Natural killer cell (primary cell): Measurements from ENCODE around the gene HNRNPD. TPM values are rescaled to one million over a fixed set of nuclear protein-coding genes. Genes with fewer than 3 reads are reported as not detected.
"Not testable (repeated sequence)": the region's sequence is repeated elsewhere in the genome, so short reads cannot be mapped to it uniquely, and the experiment has no call there.

Experiments
- ATAC-seq, 3 donors: fragments of 150-1000 bp in 2 of 3; fragments of 200-7000 bp in 1 of 3; cut with Tn5 transposase; 1 replicate in 1 of 3; 2 replicates in 2 of 3; pipeline ENCODE4 v1.10.0; 2021; ENCODE audit warnings: mild to moderate bottlenecking in 2 of 3, moderate library complexity in 2 of 3
- DNase-seq, 2 donors: peaks; one replicate each; pipeline versions ENCODE4 v3.0.0 to v3.0.0-alpha.2; 2013 to 2021; ENCODE audit warnings: mixed read lengths in 1 of 2
- H3K27ac ChIP-seq: one replicate; pipeline ENCODE4 v1.5.1; 2013; ENCODE audit warnings: mild to moderate bottlenecking, low read length
- H3K27me3 ChIP-seq: one replicate; pipeline ENCODE4 v1.6.1; 2013; ENCODE audit warnings: low read length; ENCODE audit not compliant: control insufficient read depth, insufficient read depth
- H3K36me3 ChIP-seq: one replicate; pipeline ENCODE4 v1.6.1; 2013; ENCODE audit warnings: low read length; ENCODE audit not compliant: control insufficient read depth, insufficient read depth
- H3K4me1 ChIP-seq: one replicate; pipeline ENCODE4 v1.6.1; 2013; ENCODE audit warnings: low read length; ENCODE audit not compliant: control insufficient read depth, insufficient read depth
- H3K4me3 ChIP-seq: one replicate; pipeline ENCODE4 v1.5.1; 2013; ENCODE audit warnings: low read length
- H3K9me3 ChIP-seq: one replicate; pipeline ENCODE4 v1.6.1; 2013; ENCODE audit warnings: low read length; ENCODE audit not compliant: control insufficient read depth, insufficient read depth
- H3K27ac Mint-ChIP-seq, 2 donors: one replicate each; pipeline ENCODE4 v1.8.0; 2022; ENCODE audit warnings: mild to moderate bottlenecking in 2 of 2, mixed read lengths in 2 of 2, moderate library complexity in 1 of 2
- H3K27me3 Mint-ChIP-seq, 2 donors: one replicate each; pipeline ENCODE4 v1.8.0; 2022; ENCODE audit warnings: low read depth in 2 of 2, mixed read lengths in 2 of 2
- H3K36me3 Mint-ChIP-seq: one replicate; pipeline ENCODE4 v1.8.0; 2022; ENCODE audit warnings: mixed read lengths
- H3K4me1 Mint-ChIP-seq, 2 donors: one replicate each; pipeline ENCODE4 v1.8.0; 2022; ENCODE audit warnings: mixed read lengths in 2 of 2
- H3K4me3 Mint-ChIP-seq: one replicate; pipeline ENCODE4 v1.8.0; 2022; ENCODE audit warnings: mild to moderate bottlenecking, moderate library complexity, mixed read lengths
- H3K9me3 Mint-ChIP-seq, 2 donors: one replicate each; pipeline ENCODE4 v1.8.0; 2022; ENCODE audit warnings: mixed read lengths in 2 of 2
- WGBS: methylation state at CpG from one replicate; pipeline ENCODE4 v1.1.7; 2013; ENCODE audit warnings: missing lambda C conversion rate; ENCODE audit not compliant: insufficient coverage; 5-methylcytosine and 5-hydroxymethylcytosine counted together
- intact Hi-C: fragments of 100-400 bp; cut with micrococcal nuclease; formaldehyde crosslinking; loops from one replicate; pipeline ENCODE4 v1.14.2; 2022
- total RNA-seq, 4 donors: library from RNA; stranded (reverse); fragments of 120-200 nt in 1 of 4; gene quantifications; one replicate each; pipeline versions ENCODE4 v1.2.3 to v1.2.4, GENCODE V29; 2013 to 2022
- TF ChIP-seq, protein P1 (sequence below): fragments of 200-600 bp; IDR thresholded peaks from one replicate; pipeline ENCODE4 v1.8.0; 2022; ENCODE audit warnings: antibody characterized with exemption

HNRNPD gene
- total RNA-seq, 3 donors from 2014 or later (not counting 1 experiment from before 2014, with no cell fraction given), result 225 to 285 (median 270) TPM

- WGBS, result 30% methylated on average over 1 of the region's 3 CpGs
- peaks cover 5% of the 10 kb centered on the region for H3K4me1 ChIP-seq
- no peak overlapping the region for H3K27ac ChIP-seq
- peak overlapping the region in 1 of 2 donors; percentile 16 for H3K27ac Mint-ChIP-seq
- TF ChIP-seq, protein P1, sequence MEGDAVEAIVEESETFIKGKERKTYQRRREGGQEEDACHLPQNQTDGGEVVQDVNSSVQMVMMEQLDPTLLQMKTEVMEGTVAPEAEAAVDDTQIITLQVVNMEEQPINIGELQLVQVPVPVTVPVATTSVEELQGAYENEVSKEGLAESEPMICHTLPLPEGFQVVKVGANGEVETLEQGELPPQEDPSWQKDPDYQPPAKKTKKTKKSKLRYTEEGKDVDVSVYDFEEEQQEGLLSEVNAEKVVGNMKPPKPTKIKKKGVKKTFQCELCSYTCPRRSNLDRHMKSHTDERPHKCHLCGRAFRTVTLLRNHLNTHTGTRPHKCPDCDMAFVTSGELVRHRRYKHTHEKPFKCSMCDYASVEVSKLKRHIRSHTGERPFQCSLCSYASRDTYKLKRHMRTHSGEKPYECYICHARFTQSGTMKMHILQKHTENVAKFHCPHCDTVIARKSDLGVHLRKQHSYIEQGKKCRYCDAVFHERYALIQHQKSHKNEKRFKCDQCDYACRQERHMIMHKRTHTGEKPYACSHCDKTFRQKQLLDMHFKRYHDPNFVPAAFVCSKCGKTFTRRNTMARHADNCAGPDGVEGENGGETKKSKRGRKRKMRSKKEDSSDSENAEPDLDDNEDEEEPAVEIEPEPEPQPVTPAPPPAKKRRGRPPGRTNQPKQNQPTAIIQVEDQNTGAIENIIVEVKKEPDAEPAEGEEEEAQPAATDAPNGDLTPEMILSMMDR, result no peak
- peaks cover 24% of the 10 kb centered on the region for H3K36me3 ChIP-seq
- no peak overlapping the region for H3K4me3 Mint-ChIP-seq
- H3K9me3 ChIP-seq, result no peaks in the 10 kb centered on the region
- no peak overlapping the region for H3K4me3 ChIP-seq
- H3K27me3 ChIP-seq, result no peaks in the 10 kb centered on the region
- no peak for ATAC-seq
- peaks cover 0 to 6% of the 10 kb centered on the region in 2 donors for H3K27me3 Mint-ChIP-seq
- DNase-seq, result no peak
- H3K9me3 Mint-ChIP-seq, result no peaks in the 10 kb centered on the region
- H3K4me1 Mint-ChIP-seq, result peaks cover 25 to 33% of the 10 kb centered on the region in 2 donors
- peaks cover 7% of the 10 kb centered on the region for H3K36me3 Mint-ChIP-seq
- intact Hi-C loops, result no loop called here
Observed at GRCh38 chr4:82419451-82419850, 45.7 kb upstream of the HNRNPD start.

DNA sequence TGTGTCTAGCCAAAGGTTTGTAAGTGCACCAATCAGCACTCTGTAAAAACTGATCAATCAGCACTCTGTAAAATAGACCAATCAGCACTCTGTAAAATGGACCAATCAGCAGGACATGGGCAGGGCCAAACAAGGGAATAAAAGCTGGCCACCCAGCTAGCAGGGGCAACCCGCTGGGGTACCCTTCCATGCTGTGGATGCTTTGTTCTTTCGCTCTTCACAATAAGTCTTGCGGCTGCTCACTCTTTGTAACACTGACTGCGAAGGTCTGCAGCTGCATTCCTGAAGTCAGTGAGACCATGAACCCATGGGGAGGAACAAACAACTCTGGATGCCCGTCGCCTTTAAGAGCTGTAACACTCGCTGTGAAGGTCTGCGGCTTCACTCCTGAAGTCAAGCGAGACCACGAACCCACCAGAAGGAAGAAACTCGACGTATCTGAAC lies 42.2 kb upstream of the HNRNPD start:
- Mint-ChIP-seq H3K9me3 (no peaks in the 10 kb centered on the region), H3K4me1 (peaks cover 12 to 14% of the 10 kb centered on the region in 2 donors), H3K4me3 (no peak overlapping the region), H3K27me3 (peaks cover 0 to 8% of the 10 kb centered on the region in 2 donors), H3K27ac (peak overlapping the region; percentile 18 to 36), H3K36me3 (no peaks in the 10 kb centered on the region)
- Histone ChIP-seq H3K27ac (no peak overlapping the region), H3K27me3 (no peaks in the 10 kb centered on the region), H3K4me1 (peaks cover 5% of the 10 kb centered on the region), H3K4me3 (no peak overlapping the region), H3K9me3 (no peaks in the 10 kb centered on the region), H3K36me3 (no peaks in the 10 kb centered on the region)
- DNase-seq, result no peak
- ATAC-seq, result peak; percentile 31 to 63 (median 37)
- intact Hi-C loops, result no loop called here
- TF ChIP-seq, protein P1, result no peak
- WGBS, result 43% methylated on average over 12 of the region's 12 CpGs

- peaks cover 12 to 14% of the 10 kb centered on the region in 2 donors for H3K4me1 Mint-ChIP-seq
- H3K27ac ChIP-seq, ATAC-seq, H3K27me3 ChIP-seq, intact Hi-C loops, H3K36me3 Mint-ChIP-seq, H3K27me3 Mint-ChIP-seq, H3K36me3 ChIP-seq, H3K27ac Mint-ChIP-seq, H3K4me3 ChIP-seq, H3K9me3 ChIP-seq, H3K4me1 ChIP-seq, H3K9me3 Mint-ChIP-seq, H3K4me3 Mint-ChIP-seq, DNase-seq: not testable (repeated sequence)
- 93% methylated on average over 11 of the region's 11 CpGs for WGBS
Observed at GRCh38 chr4:82415061-82415460, 41.3 kb upstream of the HNRNPD start.

GRCh38 chr4:82403725-82404124 lies 29.9 kb upstream of the HNRNPD start:
- H3K4me1 Mint-ChIP-seq, result no peaks in the 10 kb centered on the region
- TF ChIP-seq, protein P1, result no peak
- H3K4me3 Mint-ChIP-seq, result no peak overlapping the region
- DNase-seq, result no peak
- no CpG with 5 or more reads among the region's 1 CpG for WGBS
- Histone ChIP-seq H3K36me3 (no peaks in the 10 kb centered on the region), H3K4me3 (no peak overlapping the region), H3K27me3 (no peaks in the 10 kb centered on the region), H3K27ac (no peak overlapping the region), H3K9me3 (no peaks in the 10 kb centered on the region), H3K4me1 (no peaks in the 10 kb centered on the region)
- ATAC-seq, result no peak
- H3K9me3 Mint-ChIP-seq, result no peaks in the 10 kb centered on the region
- no peaks in the 10 kb centered on the region for H3K36me3 Mint-ChIP-seq
- H3K27ac Mint-ChIP-seq, result no peak overlapping the region
- peaks cover 9 to 11% of the 10 kb centered on the region in 2 donors for H3K27me3 Mint-ChIP-seq
- intact Hi-C loops, result no loop called here
